Neuronal stem cell (in vitro differentiated cells): ENCODE measurements around the gene BMS1.
A peak's percentile ranks its signal among the peaks of the same experiment; 100 is the strongest.

Experiments
- DNase-seq: peaks from one replicate; pipeline ENCODE4 v3.0.0-alpha.2; 2013; ENCODE audit warnings: low spot score
- H2AFZ ChIP-seq: one replicate; pipeline ENCODE4 v1.6.1; 2013; ENCODE audit warnings: mild to moderate bottlenecking, low read length, inconsistent platforms
- H2AK5ac ChIP-seq: 2 replicates; pipeline ENCODE4 v1.6.1; 2013; ENCODE audit warnings: low read depth, mild to moderate bottlenecking, inconsistent platforms, low read length, moderate library complexity, mixed read lengths
- H2BK120ac ChIP-seq: 2 replicates; pipeline ENCODE4 v1.6.1; 2013; ENCODE audit warnings: low read depth, mild to moderate bottlenecking, inconsistent platforms, low read length, moderate library complexity, mixed read lengths
- H2BK12ac ChIP-seq: one replicate; pipeline ENCODE4 v1.6.1; 2013; ENCODE audit warnings: low read length, inconsistent platforms
- H2BK15ac ChIP-seq: 2 replicates; pipeline ENCODE4 v1.6.1; 2013; ENCODE audit warnings: mild to moderate bottlenecking, low read length, inconsistent platforms, mixed read lengths
- H2BK5ac ChIP-seq: one replicate; pipeline ENCODE4 v1.6.1; 2013; ENCODE audit warnings: inconsistent platforms, mild to moderate bottlenecking, low read length, moderate library complexity
- H3K14ac ChIP-seq: one replicate; pipeline ENCODE4 v1.6.1; 2013; ENCODE audit warnings: low read length, inconsistent platforms
- H3K18ac ChIP-seq: 2 replicates; pipeline ENCODE4 v1.6.1; 2013; ENCODE audit warnings: low read length, inconsistent platforms
- H3K23ac ChIP-seq: 2 replicates; pipeline ENCODE4 v1.6.1; 2013; ENCODE audit warnings: low read depth, mild to moderate bottlenecking, mixed read lengths, low read length, inconsistent platforms; ENCODE audit not compliant: poor library complexity
- H3K27ac ChIP-seq: replicated peaks from 3 replicates; pipeline ENCODE4 v1.5.1; 2013; ENCODE audit warnings: low read length, inconsistent platforms
- H3K27me3 ChIP-seq, 3 experiments: 2 replicates each; pipeline ENCODE4 v1.6.1; 2013; ENCODE audit warnings: low read length in 3 of 3, mild to moderate bottlenecking in 2 of 3, inconsistent platforms in 1 of 3, low read depth in 1 of 3, mixed read lengths in 1 of 3, moderate library complexity in 1 of 3; ENCODE audit not compliant: control insufficient read depth in 3 of 3, insufficient read depth in 3 of 3
- H3K36me3 ChIP-seq, 2 donors: replicated peaks in 1 of 2; 2 replicates each; pipeline ENCODE4 v1.6.1; 2013; ENCODE audit warnings: low read length in 2 of 2; ENCODE audit not compliant: control insufficient read depth in 2 of 2, insufficient read depth in 2 of 2
- H3K4ac ChIP-seq: 2 replicates; pipeline ENCODE4 v1.6.1; 2013; ENCODE audit warnings: inconsistent platforms, mild to moderate bottlenecking, low read length, moderate library complexity
- H3K4me1 ChIP-seq, 2 donors: 1 replicate in 1 of 2; 2 replicates in 1 of 2; pipeline ENCODE4 v1.6.1; 2013; ENCODE audit warnings: low read length in 2 of 2, low read depth in 1 of 2; ENCODE audit not compliant: control insufficient read depth in 2 of 2, insufficient read depth in 1 of 2
- H3K4me2 ChIP-seq: one replicate; pipeline ENCODE4 v1.6.1; 2013; ENCODE audit warnings: mild to moderate bottlenecking, low read length, inconsistent platforms; ENCODE audit not compliant: insufficient read depth, poor library complexity, severe bottlenecking
- H3K4me3 ChIP-seq, 2 donors: 2 replicates each; pipeline ENCODE4 v1.5.1; 2013; ENCODE audit warnings: low read length in 2 of 2, mild to moderate bottlenecking in 2 of 2, inconsistent platforms in 1 of 2, moderate library complexity in 1 of 2
- H3K79me1 ChIP-seq: one replicate; pipeline ENCODE4 v1.6.1; 2013; ENCODE audit warnings: low read depth, mild to moderate bottlenecking, inconsistent platforms, low read length, moderate library complexity
- H3K9ac ChIP-seq: one replicate; pipeline ENCODE4 v1.6.1; 2013; ENCODE audit warnings: mild to moderate bottlenecking, low read depth, low read length, inconsistent platforms; ENCODE audit not compliant: poor library complexity
- H3K9me3 ChIP-seq, 2 donors: replicated peaks in 1 of 2; 2 replicates each; pipeline versions ENCODE3 to v1.6.1; 2013; ENCODE audit warnings: low read length in 2 of 2, mild to moderate bottlenecking in 2 of 2, inconsistent platforms in 1 of 2, low read depth in 1 of 2, mixed read lengths in 1 of 2, moderate library complexity in 1 of 2; ENCODE audit not compliant: control insufficient read depth in 2 of 2, insufficient read depth in 1 of 2
- H4K8ac ChIP-seq: one replicate; pipeline ENCODE4 v1.6.1; 2013; ENCODE audit warnings: low read depth, mild to moderate bottlenecking, inconsistent platforms, low read length, moderate library complexity
- H4K91ac ChIP-seq: one replicate; pipeline ENCODE4 v1.6.1; 2013; ENCODE audit warnings: low read length, low read depth, mild to moderate bottlenecking, inconsistent platforms; ENCODE audit not compliant: poor library complexity
- WGBS, 2 donors: extraction: QIAGEN DNeasy Blood & Tissue Kit; methylation state at CpG; one replicate each; pipeline ENCODE4 v1.1.7; 2013; ENCODE audit warnings: missing lambda C conversion rate in 2 of 2, mixed read lengths in 1 of 2; ENCODE audit not compliant: insufficient read length in 2 of 2, insufficient replicate concordance in 1 of 2; ENCODE audit errors: extremely low coverage in 2 of 2; 5-methylcytosine and 5-hydroxymethylcytosine counted together

Gene BMS1

GRCh38 chr10:42783181-42783549 lies 570 bp downstream of the BMS1 start:
- Histone ChIP-seq H2AFZ (peak overlapping the region; percentile 96), H4K91ac (no peak overlapping the region), H3K9ac (peak overlapping the region; percentile 46), H3K23ac (no peak overlapping the region), H4K8ac (no peak overlapping the region), H3K27ac (no peak overlapping the region), H3K4me1 (peaks cover 0 to 4% of the 10 kb centered on the region in 2 donors), H2BK15ac (no peak overlapping the region), H3K4me3 (peak overlapping the region; percentile 70 to 92), H3K79me1 (peaks cover 4% of the 10 kb centered on the region), H3K4ac (no peak overlapping the region), H3K4me2 (peak overlapping the region; percentile 72), H3K27me3 (peaks cover 0 to 2% (median 0%) of the 10 kb centered on the region in 3 experiments), H2BK12ac (no peak overlapping the region), H3K36me3 (peaks cover 11 to 40% of the 10 kb centered on the region in 2 donors), H3K18ac (no peak overlapping the region), H3K14ac (no peak overlapping the region), H2BK5ac (no peak overlapping the region), H2AK5ac (no peak overlapping the region), H3K9me3 (no peaks in the 10 kb centered on the region), H2BK120ac (no peak overlapping the region)
- no CpG with 5 or more reads among the region's 11 CpGs for WGBS, 2 donors
- no peak for DNase-seq

GRCh38 chr10:42785759-42786158 lies 3.2 kb downstream of the BMS1 start:
- Histone ChIP-seq H3K4me2 (no peak overlapping the region), H3K4me1 (peaks cover 0 to 4% of the 10 kb centered on the region in 2 donors), H3K27me3 (peaks cover 0 to 2% (median 0%) of the 10 kb centered on the region in 3 experiments), H3K27ac (no peak overlapping the region), H3K23ac (no peak overlapping the region), H3K36me3 (peaks cover 20 to 66% of the 10 kb centered on the region in 2 donors), H3K4ac (no peak overlapping the region), H3K79me1 (peaks cover 4% of the 10 kb centered on the region), H3K4me3 (no peak overlapping the region), H2BK5ac (no peak overlapping the region), H3K9ac (no peak overlapping the region), H3K18ac (no peak overlapping the region), H2AK5ac (no peak overlapping the region), H4K91ac (no peak overlapping the region), H2AFZ (no peak overlapping the region), H4K8ac (no peak overlapping the region), H2BK120ac (no peak overlapping the region), H2BK15ac (no peak overlapping the region), H2BK12ac (no peak overlapping the region), H3K14ac (no peak overlapping the region), H3K9me3 (peaks cover 0 to 18% of the 10 kb centered on the region in 2 donors)
- WGBS, 2 donors, result no CpG with 5 or more reads among the region's 6 CpGs
- no peak for DNase-seq

GRCh38 chr10:42790835-42791234 lies 8.2 kb downstream of the BMS1 start:
- no peak overlapping the region for H3K14ac ChIP-seq
- peaks cover 0 to 27% of the 10 kb centered on the region in 2 donors for H3K9me3 ChIP-seq
- H3K18ac ChIP-seq, result no peak overlapping the region
- H3K27me3 ChIP-seq, result no peaks in the 10 kb centered on the region
- H2BK5ac ChIP-seq, result no peak overlapping the region
- no peak overlapping the region for H3K4ac ChIP-seq
- no peak overlapping the region for H3K4me2 ChIP-seq
- no peaks in the 10 kb centered on the region for H3K4me1 ChIP-seq
- H2BK12ac ChIP-seq, result no peak overlapping the region
- no peak overlapping the region for H3K23ac ChIP-seq
- H4K91ac ChIP-seq, result no peak overlapping the region
- DNase-seq, result peak; percentile 27
- no peak overlapping the region for H4K8ac ChIP-seq
- H3K27ac ChIP-seq, result peak overlapping the region; percentile 81
- no peak overlapping the region for H3K9ac ChIP-seq
- H2BK120ac ChIP-seq, result no peak overlapping the region
- H2AFZ ChIP-seq, result no peak overlapping the region
- H3K36me3 ChIP-seq, result peaks cover 32 to 94% of the 10 kb centered on the region in 2 donors
- WGBS, 2 donors, result no CpG with 5 or more reads among the region's 3 CpGs
- no peak overlapping the region for H2BK15ac ChIP-seq
- H3K79me1 ChIP-seq, result no peaks in the 10 kb centered on the region
- H2AK5ac ChIP-seq, result no peak overlapping the region
- H3K4me3 ChIP-seq, result no peak overlapping the region

GRCh38 chr10:42795701-42796100 lies 13.1 kb downstream of the BMS1 start:
- Histone ChIP-seq H3K27ac (no peak overlapping the region), H2BK5ac (no peak overlapping the region), H3K4ac (no peak overlapping the region), H3K14ac (no peak overlapping the region), H3K27me3 (no peaks in the 10 kb centered on the region), H3K9me3 (peaks cover 0 to 9% of the 10 kb centered on the region in 2 donors), H4K8ac (no peak overlapping the region), H3K4me1 (no peaks in the 10 kb centered on the region), H2BK12ac (no peak overlapping the region), H4K91ac (no peak overlapping the region), H2AK5ac (no peak overlapping the region), H3K18ac (no peak overlapping the region), H2BK120ac (no peak overlapping the region), H3K9ac (no peak overlapping the region), H3K4me2 (no peak overlapping the region), H2BK15ac (no peak overlapping the region), H3K36me3 (peaks cover 45 to 93% of the 10 kb centered on the region in 2 donors), H3K23ac (no peak overlapping the region), H3K79me1 (no peaks in the 10 kb centered on the region), H2AFZ (no peak overlapping the region), H3K4me3 (no peak overlapping the region)
- WGBS, 2 donors, result no CpG with 5 or more reads among the region's 2 CpGs
- DNase-seq, result no peak
